ENCODE data around the gene MYL6B. TPM values are rescaled to one million over a fixed set of nuclear protein-coding genes. Genes with fewer than 3 reads are reported as not detected.

Gene MYL6B
- total RNA-seq = 10 to 100 TPM; 28.5 to 39.4 (median 33.6) TPM

GRCh38 chr12:56152132-56152755, at the start of gene MYL6B:
Gene MYL6B (plus strand): TSS chr12:56152587. CDS start chr12:56153919, 1,332 bp downstream.
- WGBS = 1% methylated on average over 31 of the region's 37 CpGs
- peak; percentile 98 for DNase-seq (ENCODE audit: extremely low spot score)
- TF ChIP-seq POLR2A (IDR thresholded peaks at IDR 0.05; ENCODE audit: low read depth) (no peak), EP300 (IDR thresholded peaks at IDR 0.05) (no peak), POLR2AphosphoS5 (IDR thresholded peaks at IDR 0.05) (peak; percentile 83 to 98)
- TF ChIP-seq, protein P1, sequence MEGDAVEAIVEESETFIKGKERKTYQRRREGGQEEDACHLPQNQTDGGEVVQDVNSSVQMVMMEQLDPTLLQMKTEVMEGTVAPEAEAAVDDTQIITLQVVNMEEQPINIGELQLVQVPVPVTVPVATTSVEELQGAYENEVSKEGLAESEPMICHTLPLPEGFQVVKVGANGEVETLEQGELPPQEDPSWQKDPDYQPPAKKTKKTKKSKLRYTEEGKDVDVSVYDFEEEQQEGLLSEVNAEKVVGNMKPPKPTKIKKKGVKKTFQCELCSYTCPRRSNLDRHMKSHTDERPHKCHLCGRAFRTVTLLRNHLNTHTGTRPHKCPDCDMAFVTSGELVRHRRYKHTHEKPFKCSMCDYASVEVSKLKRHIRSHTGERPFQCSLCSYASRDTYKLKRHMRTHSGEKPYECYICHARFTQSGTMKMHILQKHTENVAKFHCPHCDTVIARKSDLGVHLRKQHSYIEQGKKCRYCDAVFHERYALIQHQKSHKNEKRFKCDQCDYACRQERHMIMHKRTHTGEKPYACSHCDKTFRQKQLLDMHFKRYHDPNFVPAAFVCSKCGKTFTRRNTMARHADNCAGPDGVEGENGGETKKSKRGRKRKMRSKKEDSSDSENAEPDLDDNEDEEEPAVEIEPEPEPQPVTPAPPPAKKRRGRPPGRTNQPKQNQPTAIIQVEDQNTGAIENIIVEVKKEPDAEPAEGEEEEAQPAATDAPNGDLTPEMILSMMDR (IDR thresholded peaks at IDR 0.05) = peak in 1 of 3 experiments; percentile 25
- H3K4me3 ChIP-seq = peak within 1 kb of the TSS; percentile 67 to 77 (median 70)
- intact Hi-C loops (cut with DNase I) = no loop called here
- peaks cover 23 to 44% (median 40%) of the 10 kb centered on the region in 4 donors for H3K4me1 ChIP-seq
- no peaks in the 10 kb centered on the region for H3K9me3 ChIP-seq
- H3K36me3 ChIP-seq = peaks cover 0 to 4% (median 0%) of the 10 kb centered on the region in 4 donors
- H3K27ac ChIP-seq (replicated peaks in 1 of 4) = peak within 1 kb of the TSS; percentile 89 to 95 (median 94)
- no peaks in the 10 kb centered on the region for H3K27me3 ChIP-seq

DNA sequence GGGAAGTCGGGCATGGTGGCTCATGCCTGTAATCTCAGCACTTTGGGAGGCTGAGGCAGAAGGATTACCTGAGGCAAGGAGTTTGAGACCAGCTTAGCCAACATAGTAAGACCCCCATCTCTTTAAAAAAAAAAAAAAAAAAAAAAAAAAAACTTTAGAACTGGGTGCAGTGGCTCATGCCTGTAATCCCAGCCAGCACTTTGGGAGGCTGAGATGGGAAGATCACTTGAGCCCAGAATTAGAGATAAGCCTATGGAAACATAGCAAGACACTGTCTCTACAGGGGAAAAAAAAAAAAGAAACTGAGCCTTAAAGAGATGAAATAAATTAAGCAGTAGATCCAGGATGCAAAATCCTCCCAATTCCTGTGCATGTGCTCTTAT, 49.7 kb upstream of the MYL6B start:
- intact Hi-C loops (cut with DNase I) = loop anchor here (2.0 to 5.0 kb wide), 3 partner anchors 22 to 105 kb away; partner anchors contain the start of genes ERBB3 and SUOX
- DNase-seq (ENCODE audit: extremely low spot score) = no peak
- Histone ChIP-seq H3K9me3 (no peaks in the 10 kb centered on the region), H3K4me3 (no peak overlapping the region), H3K27ac (replicated peaks in 1 of 4) (peak overlapping the region in 2 of 4 donors; percentile 87), H3K27me3 (no peaks in the 10 kb centered on the region), H3K36me3 (peaks cover 11 to 17% (median 11%) of the 10 kb centered on the region in 4 donors), H3K4me1 (peaks cover 16 to 33% (median 28%) of the 10 kb centered on the region in 4 donors)
- 84% methylated on average over 1 of the region's 1 CpG for WGBS
- TF ChIP-seq, protein P1 (IDR thresholded peaks at IDR 0.05) = no peak
- TF ChIP-seq POLR2A (IDR thresholded peaks at IDR 0.05; ENCODE audit: low read depth) (no peak), POLR2AphosphoS5 (IDR thresholded peaks at IDR 0.05) (no peak)

DNA sequence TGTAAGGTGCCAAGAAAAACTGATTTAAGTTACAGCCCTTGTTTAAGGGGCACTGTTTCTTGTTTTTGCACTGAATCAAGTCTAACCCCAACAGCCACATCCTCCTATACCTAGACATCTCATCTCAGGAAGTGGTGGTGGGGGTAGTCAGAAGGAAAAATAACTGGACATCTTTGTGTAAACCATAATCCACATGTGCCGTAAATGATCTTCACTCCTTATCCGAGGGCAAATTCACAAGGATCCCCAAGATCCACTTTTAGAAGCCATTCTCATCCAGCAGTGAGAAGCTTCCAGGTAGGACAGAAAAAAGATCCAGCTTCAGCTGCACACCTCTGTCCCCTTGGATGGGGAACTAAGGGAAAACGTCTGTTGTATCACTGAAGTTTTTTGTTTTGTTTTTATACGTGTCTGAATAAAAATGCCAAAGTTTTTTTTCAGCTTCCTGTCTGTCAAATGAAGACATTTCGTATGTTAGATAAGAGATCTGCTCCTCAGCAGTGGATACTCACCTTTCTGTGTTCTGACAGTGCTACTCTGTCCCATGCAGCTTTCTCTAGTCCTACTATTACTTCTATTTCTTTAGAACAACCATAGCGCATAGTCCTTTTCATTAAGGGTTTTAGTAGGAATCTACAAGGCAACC, 49.2 kb upstream of the MYL6B start:
- DNase-seq (ENCODE audit: extremely low spot score) = no peak
- TF ChIP-seq POLR2A (IDR thresholded peaks at IDR 0.05; ENCODE audit: low read depth) = no peak
- 60% methylated on average over 6 of the region's 6 CpGs for WGBS
- Histone ChIP-seq H3K36me3 (peaks cover 16 to 22% (median 16%) of the 10 kb centered on the region in 4 donors), H3K27ac (replicated peaks in 1 of 4) (peak overlapping the region; percentile 87 to 90 (median 88)), H3K4me3 (peak overlapping the region; percentile 67 to 91 (median 72)), H3K27me3 (no peaks in the 10 kb centered on the region), H3K9me3 (no peaks in the 10 kb centered on the region), H3K4me1 (peaks cover 16 to 33% (median 28%) of the 10 kb centered on the region in 4 donors)
- intact Hi-C loops (cut with DNase I) = loop anchor here (2.0 to 5.0 kb wide), 3 partner anchors 22 to 106 kb away; partner anchors contain the start of genes ERBB3 and SUOX

GRCh38 chr12:56103823-56104108, 48.6 kb upstream of the MYL6B start:
- Histone ChIP-seq H3K4me1 (peaks cover 16 to 33% (median 28%) of the 10 kb centered on the region in 4 donors), H3K36me3 (peaks cover 17 to 28% (median 22%) of the 10 kb centered on the region in 4 donors), H3K9me3 (no peaks in the 10 kb centered on the region), H3K4me3 (peak overlapping the region; percentile 67 to 91 (median 72)), H3K27me3 (no peaks in the 10 kb centered on the region), H3K27ac (replicated peaks in 1 of 4) (peak overlapping the region; percentile 87 to 90 (median 88))
- WGBS = 7% methylated on average over 8 of the region's 8 CpGs
- no peak for DNase-seq (ENCODE audit: extremely low spot score)
- intact Hi-C loops (cut with DNase I) = loop anchor here (2.0 to 5.0 kb wide), 3 partner anchors 23 to 106 kb away; partner anchors contain the start of genes ERBB3 and SUOX
- TF ChIP-seq POLR2AphosphoS5 (IDR thresholded peaks at IDR 0.05) (no peak), POLR2A (IDR thresholded peaks at IDR 0.05; ENCODE audit: low read depth) (no peak), EP300 (IDR thresholded peaks at IDR 0.05) (no peak)
- TF ChIP-seq, protein P1 (IDR thresholded peaks at IDR 0.05) = no peak

Data from esophagus muscularis mucosa (tissue), 4 donors.